SKM-1 treated with dmso at 0.1 percent for 144 hours (cell line): ENCODE results near the gene TGIF2.
"Not testable (repeated sequence)": the region's sequence is repeated elsewhere in the genome, so short reads cannot be mapped to it uniquely, and the experiment has no call there.

ENCODE experiments used
- DNase-seq: peaks from one replicate; lab custom pipeline; 2025; ENCODE audit not compliant: unreplicated experiment; lab: John Stamatoyannopoulos, UW

TGIF2 gene

GRCh38 chr20:36546111-36546736 lies 27.2 kb upstream of the TGIF2 start:
- DNase-seq = no peak

DNA sequence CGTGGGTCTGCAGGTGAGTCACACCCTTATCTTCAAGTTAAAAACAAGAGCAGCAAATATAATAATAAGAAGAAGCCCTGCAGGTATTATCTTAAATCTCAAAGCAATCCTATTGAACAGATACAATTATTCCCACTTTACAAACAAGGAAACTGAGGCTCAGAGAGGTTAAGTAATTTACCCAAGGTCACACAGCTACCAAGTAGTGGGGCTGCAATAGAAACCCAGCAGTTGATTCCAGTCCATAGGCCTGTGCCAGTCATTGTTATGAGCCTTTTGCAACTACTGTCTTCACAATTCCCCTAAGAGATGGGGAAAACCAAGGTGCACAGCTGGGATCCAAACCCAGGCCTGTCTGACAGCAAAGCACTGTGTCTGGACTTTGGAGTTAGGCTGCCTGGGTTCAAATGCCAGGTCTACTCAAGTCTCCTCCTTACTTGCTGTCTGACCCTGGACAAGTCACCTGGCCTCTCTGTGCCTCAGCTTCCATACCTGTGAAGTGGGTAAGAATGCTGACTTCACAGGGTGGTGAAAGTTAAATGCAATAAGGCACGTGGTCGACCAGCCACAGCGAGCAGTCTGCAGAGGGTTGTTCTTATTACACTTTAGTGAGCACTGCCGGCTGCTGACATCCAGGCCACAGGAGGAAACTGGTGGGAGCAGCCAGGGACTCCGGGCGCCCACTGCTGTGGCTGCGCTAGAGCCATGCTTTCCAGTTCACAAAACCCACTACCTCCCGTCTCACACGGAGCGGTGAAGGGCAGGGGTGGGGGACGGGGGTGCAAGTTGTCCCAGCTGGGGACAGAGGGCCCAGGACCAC lies 26.0 kb upstream of the TGIF2 start:
- DNase-seq = no peak

DNA sequence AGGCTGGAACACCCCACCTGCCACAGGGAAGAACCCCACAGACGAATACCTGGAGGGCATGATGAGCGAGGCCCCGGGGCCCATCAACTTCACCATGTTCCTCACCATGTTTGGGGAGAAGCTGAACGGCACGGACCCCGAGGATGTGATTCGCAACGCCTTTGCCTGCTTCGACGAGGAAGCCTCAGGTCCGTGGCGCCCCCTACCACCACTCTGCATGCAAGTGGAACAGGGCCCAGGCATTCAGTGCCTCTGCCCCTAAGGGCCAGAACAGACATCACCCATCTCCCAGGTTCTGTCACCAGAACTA lies 25.4 kb upstream of the TGIF2 start:
- DNase-seq = no peak

DNA sequence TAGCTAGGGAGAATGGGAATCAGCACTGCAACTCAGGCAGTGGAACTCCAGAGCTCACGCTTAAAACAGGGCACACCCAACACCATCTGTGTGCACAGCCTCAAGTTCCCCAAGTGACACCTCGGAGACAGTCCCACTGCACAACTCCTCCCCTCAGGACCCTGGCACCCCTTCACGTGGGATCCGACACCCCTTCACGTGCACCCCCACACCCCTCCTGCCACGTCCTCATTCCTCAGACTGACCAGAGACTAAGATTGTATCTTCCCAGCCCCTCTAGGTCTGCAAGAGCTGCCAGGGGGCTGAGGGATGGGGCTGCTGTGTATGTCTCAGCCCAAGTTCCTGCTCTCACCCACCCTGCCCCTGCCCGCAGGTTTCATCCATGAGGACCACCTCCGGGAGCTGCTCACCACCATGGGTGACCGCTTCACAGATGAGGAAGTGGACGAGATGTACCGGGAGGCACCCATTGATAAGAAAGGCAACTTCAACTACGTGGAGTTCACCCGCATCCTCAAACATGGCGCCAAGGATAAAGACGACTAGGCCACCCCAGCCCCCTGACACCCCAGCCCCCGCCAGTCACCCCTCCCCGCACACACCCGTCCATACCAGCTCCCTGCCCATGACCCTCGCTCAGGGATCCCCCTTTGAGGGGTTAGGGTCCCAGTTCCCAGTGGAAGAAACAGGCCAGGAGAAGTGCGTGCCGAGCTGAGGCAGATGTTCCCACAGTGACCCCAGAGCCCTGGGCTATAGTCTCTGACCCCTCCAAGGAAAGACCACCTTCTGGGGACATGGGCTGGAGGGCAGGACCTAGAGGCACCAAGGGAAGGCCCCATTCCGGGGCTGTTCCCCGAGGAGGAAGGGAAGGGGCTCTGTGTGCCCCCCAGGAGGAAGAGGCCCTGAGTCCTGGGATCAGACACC lies 24.4 kb upstream of the TGIF2 start:
- no peak for DNase-seq

GRCh38 chr20:36549628-36549941 lies 23.8 kb upstream of the TGIF2 start:
- no peak for DNase-seq

GRCh38 chr20:36549942-36550789 lies 23.2 kb upstream of the TGIF2 start:
- DNase-seq = no peak

GRCh38 chr20:36550790-36551299 lies 22.6 kb upstream of the TGIF2 start:
- DNase-seq = no peak

DNA sequence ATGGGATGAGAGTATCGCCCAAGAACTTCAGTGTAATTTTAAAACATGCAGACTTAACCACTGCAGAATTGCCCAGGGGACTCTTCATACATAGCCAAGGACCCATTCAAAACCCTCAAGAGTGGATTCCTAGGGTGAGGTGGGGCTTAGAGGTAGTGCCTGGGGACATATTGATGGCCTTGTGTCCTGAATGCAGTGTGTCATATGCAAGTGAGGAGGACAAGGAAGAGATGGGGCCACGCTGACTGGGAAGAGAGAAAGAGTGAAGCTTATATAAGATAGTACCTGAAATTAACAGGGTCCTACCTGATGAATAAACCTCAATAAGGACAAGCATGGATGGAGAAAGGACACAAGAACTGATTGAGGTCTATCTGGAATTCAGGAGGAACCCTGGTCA lies 18.1 kb upstream of the TGIF2 start:
- no peak for DNase-seq

- no peak for DNase-seq
These were observed 10.7 kb upstream of the TGIF2 start for GRCh38 chr20:36562724-36563123.

GRCh38 chr20:36563374-36563773 lies 10.0 kb upstream of the TGIF2 start:
- no peak for DNase-seq

GRCh38 chr20:36564078-36564725 lies 9.2 kb upstream of the TGIF2 start:
- DNase-seq = not testable (repeated sequence)

DNA sequence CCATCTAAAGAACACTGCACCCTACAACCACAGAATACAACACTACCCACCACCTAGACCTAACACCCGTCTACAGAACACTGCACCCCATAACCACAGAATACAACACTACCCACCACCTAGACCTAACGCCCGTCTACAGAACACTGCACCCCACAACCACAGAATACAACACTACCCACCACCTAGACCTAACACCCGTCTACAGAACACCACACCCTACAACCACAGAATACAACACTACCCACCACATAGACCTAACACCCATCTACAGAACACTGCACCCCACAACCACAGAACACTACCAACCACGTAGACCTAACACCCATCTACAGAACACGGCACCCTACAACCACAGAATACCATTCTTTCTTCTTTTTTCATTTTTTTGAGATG lies 8.7 kb upstream of the TGIF2 start:
- DNase-seq = not testable (repeated sequence)

GRCh38 chr20:36565520-36565919 lies 7.9 kb upstream of the TGIF2 start:
- no peak for DNase-seq

DNA sequence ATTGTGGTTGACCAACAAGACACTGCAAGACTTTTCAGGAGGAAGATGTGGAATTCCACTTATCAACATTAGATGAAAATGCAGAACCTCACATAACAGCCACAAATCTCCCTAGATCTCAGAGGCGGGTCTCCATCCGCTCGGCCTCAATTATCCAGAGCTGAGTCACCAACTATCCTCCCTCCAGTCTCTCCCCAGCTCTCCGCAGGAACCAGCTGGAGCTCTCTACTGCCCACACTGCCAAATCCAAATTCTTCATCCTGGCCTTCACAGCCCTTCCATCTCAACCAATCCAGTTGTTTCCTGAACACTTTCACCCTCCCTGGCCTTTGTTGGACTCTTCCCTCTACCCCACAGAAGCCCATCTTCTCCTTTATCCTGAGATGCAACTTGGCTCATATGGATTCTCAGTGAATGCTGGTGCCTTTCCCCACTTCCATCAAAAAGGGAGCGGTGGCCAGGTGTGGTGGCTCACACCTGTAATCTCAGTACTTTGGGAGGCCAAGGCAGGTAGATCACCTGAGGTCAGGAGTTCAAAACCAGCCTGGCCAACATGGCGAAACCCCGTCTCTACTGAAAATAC lies 3.5 kb upstream of the TGIF2 start:
- no peak for DNase-seq

GRCh38 chr20:36571564-36572504 lies 1.6 kb upstream of the TGIF2 start:
- no peak for DNase-seq

DNA sequence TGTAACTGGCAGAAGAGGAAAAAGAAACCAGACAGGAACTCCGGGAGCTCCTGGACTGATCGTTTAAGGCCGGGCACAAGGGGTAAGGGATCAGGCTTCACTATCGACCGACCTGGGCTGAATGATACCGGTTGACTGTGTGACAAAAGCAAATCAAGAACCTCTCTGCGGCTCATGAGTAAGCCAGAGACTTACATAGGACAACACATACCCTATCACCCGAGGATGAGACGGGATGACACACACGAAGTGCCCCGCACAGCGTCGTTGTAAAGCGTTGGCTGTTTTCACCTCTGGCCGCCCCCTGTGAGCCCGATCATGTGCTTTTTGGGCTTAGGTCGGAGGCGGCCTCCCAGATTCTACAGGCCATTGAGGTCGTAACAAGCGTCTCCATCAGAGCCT lies 695 bp upstream of the TGIF2 start:
- DNase-seq = no peak

DNA sequence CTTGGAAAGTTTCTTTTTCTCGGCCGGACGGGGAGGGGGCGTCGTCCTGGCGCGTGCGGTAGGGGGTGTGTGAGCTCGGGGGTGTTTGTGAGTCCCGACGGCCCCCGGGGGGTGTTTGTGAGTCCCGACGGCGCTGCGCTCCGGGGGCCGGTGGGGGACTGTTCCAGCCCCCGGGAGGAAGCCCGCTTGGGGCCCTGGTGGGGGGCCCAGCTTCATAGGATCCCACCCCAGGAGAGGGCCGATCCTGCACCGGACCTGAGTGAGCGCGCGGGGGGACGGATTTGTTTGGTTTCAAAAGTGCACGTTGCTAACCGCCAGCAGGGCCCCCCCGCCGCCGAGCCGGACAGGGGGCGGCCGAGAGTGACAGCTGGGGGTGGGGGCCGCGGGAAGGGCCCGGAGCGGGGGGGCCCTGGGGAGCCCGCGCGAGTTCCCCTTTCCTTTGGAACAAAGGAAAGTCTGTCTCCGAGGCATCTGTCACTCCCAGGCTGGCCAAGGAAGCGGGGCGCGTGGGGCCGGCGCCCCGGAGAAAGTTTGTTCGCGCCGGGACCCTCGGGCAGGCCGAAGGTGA lies 485 bp downstream of the TGIF2 start:
- DNase-seq = peak; percentile 39

DNA sequence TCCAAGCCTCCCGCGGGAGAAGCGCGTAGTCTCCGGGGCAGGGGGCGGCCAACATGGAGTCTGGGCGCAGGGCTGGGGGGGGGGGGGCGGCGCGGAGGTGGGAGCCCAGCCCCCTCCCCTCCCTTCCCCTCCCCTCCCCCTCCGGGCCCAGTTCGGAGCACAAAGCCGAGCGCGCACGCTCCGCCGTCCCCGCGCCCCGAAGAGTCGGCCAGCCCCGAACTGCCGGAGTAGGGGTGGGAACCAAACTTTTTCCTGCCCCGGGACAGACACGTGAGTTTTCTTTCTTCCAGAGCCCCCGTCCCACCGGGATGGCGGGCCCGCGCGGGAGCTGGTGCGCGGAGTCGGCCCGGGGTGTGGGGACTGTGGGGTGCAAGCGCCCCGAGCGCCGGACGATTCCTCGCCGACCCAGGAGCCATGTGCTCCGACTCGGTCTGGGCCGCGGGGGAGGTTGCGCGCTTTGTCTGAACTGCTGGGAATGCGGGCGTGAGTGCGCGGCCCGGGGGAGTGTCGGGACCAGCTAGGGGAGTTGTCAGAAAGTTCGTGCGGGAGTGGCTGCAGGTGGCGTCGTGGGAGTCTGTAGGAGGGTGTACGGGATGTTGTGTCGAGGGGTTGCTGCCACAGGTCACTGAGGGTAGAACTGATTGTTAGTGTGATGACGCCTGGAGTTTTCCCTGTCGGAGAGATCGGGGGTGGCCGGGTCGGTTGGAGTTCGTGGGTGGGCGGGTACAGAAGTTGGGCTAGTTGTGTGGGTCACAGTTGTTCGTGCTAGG lies 1.2 kb downstream of the TGIF2 start:
- peak; percentile 16 for DNase-seq
